Measurements from ENCODE around the gene SLC7A9. TPM values are rescaled to one million over a fixed set of nuclear protein-coding genes. Genes with fewer than 3 reads are reported as not detected.
"Not testable (repeated sequence)": the region's sequence is repeated elsewhere in the genome, so short reads cannot be mapped to it uniquely, and the experiment has no call there.

Gene SLC7A9
- total RNA-seq, 1 donor from 2014 or later = not detected

DNA sequence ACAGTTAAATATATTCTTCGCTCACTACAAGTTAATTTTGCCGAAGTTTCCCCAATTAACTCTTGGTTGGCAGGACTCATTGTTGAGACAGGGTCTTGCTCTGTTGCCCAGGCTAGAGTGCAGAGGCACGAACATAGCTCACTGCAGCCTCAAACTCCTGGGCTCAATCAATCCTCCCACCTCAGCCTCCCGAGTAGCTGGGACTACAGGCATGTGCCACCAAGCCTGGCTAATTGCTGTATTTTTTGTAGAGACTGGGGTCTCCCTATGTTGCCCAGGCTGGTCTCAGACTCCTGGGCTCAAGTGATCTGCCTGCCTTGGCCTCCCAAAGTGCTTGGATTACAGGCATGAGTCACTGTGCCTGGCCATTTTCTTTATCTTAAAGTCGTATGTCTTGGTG is 15.7 kb upstream of the SLC7A9 start:
- DNase-seq (ENCODE audit: low spot score) = not testable (repeated sequence)

DNA sequence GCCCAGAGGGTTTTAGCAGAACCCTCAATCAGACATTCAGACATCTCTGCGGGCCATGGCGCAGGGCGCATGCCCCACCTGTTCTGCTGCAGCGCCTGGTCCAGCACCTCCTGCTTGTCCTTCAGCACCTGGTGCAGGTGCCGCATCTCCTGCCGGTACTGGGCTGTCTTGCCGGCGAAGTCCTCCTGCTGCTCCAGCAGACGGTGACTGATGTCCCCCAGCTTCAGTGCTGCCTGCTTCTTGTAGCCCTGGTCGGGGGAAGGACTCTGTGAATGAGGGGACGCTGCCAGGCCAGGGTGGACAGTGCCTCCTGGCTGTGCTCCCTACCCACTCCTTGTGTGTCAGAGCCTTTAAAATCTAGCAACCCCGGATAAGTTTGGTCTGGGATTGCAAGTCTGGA is 12.2 kb upstream of the SLC7A9 start:
- DNase-seq (ENCODE audit: low spot score) = no peak

DNA sequence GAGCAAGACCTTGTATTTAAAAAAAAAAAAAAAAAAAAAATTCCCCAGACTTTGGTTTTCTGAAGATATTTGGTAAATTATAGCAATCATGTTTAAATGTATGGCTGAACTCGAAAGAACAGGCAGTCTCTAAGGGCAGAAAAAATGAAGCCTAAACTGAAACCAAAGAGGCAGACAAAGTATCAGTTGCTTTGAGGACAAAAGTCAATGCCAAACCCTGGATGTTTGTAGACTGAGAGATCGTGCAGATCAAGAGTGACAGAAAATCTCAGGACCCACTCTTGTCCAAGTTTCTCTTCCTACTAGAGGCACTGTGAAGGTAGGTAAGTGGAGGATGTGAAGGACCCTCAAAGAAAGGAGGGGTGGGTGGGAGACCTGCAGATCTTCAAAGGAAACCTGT is 11.1 kb upstream of the SLC7A9 start:
- DNase-seq (ENCODE audit: low spot score) = no peak

DNA sequence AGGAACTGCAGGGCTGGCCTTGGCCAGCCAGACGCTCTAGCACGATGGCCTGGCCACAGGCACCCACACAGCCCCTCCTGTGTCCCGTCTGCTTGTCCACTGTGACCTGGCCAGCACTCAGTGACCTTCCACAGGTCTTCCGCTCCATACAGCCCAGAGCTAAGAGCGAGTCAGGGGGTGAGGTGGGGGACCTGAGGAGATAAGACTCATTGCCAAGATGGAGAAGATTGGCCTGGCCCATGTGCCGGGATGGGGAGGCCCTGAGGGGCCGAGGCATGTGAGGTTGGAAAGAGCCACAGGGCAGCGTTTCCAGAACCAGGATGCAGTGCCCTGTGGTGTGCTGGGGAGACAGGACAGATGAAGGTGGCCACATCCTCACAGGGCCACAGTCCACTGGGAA is 10.2 kb upstream of the SLC7A9 start:
- DNase-seq (ENCODE audit: low spot score) = no peak

DNA sequence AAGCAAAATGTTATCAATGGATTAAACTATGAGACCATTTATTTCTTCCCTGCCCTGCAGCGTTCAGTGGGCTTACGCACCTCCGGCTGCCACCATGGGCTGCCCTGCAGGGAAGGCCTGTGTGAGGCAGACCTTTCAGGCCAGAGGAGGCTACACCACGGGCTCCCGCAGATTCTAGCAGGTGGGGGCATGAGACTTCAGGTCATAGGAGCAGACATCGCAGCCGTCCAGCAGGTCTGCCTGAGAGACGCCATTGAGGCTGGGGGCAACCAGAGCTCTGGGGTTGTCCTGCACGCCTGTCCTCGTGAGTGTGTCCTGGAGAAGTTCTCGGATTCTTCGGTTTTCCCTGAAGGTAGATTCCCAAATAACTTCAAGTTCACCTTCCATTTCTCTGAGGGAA is 9.4 kb upstream of the SLC7A9 start:
- DNase-seq (ENCODE audit: low spot score) = no peak

DNA sequence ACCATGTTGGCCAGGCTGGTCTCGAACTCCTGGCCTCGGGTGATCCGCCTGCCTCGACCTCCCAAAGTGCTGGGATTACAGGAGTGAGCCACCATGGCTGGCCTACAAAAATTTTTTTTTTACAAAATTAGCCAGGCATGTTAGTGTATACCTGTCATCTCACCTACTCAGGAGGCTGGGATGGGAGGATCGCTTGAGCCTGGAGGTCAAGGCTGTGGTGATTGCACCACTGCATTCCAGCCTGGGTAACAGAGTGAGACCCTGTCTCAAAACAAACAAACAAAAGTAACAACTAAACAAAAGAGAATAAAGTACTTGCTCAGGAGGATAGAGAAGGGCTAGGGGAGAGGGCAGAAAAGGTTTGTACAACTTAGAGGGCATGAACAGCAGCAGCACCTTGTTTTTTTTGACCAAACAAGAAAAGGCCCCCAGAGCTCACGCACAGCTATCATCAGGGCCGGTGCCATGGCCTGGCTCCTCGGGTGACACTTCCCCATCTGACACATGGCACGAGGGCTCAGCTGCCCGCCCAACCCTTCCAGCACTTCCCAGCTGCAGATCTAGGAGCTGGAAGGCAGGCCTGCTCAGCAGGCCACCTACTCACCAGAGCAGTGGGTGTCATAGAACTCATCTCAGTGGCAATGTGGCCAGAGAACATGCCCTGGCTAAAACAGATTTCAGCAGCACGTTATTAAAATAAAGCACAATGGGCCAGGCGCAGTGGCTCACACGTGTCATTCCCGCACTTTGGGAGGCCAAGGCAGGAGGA is 8.6 kb upstream of the SLC7A9 start:
- DNase-seq (ENCODE audit: low spot score) = no peak

DNA sequence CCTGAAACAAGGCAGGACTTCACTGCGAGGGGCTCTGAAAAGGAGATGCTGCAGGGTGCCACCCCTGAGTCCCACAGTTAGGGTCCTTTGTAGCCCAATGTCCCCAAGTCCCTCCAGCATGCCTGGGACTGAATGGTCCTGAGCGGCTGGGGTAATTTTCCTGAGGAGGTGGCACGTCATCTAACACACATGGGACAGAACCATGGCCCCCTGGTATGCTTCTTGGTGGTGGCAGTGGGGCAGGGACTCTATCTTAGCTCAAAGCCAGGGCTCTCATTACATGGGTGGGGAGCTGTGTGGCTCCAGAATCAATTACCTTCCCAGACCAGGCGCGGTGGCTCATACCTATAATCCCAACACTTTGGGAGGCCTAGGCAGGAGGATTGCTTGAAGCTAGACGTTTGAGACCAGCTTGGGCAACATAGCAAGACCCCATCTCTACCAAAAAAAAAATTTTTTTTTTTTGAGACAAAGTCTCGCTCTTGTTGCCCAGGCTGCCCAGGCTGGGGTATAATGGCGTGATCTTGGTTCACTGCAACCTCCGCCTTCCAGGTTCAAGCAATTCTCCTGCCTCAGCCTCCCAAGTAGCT is 7.9 kb upstream of the SLC7A9 start:
- no peak for DNase-seq (ENCODE audit: low spot score)

DNA sequence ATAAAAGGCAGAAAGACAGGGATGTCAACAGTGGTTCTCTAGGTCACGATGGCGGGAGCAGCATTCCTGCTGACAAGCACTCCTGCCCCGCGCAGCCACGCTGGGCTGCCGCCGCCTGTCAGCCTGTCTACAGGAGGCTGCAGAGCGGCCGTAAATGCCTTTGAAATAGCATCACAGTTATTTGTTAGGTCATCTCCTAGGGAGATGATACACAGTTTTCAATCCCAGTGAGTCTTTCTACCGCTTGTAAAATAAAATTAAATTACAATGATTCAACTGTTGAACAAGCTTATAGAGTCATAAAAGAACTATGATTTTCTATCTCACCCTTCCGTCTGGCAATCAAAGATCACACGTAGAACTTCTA is 7.3 kb upstream of the SLC7A9 start:
- DNase-seq (ENCODE audit: low spot score) = peak; percentile 69

DNA sequence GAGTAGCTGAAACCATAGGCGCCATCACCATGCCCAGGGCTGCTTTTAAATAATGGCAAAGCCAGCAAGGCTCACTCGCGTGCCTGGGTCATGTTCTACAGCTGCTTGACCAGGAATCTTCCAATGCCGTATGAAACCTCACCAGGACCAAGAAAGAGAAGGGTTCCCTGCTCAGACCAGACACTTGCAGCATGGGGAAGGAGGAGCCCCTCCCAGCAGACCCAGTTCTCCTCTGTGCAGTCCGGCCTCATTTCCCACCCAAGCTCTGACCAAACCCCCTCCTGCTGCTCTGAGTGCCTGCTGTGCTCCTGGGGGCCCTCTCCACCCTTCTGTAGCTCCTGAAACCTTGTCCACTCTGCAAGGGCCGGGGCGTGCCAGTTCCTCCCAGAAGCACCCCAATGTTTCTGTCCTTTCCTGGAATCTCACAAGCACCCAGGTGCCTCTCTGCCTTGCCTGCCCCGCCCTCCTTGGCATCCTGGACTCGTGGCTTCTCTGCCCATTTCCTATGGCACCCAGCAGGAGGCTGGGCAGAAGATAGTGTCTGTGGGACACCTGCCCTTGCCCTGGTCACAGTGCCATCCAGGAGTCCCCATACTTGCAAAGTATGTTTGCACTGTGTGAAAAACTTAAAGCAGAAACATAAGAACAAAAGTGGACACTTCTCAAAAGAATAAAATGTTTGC is 6.8 kb upstream of the SLC7A9 start:
- no peak for DNase-seq (ENCODE audit: low spot score)

DNA sequence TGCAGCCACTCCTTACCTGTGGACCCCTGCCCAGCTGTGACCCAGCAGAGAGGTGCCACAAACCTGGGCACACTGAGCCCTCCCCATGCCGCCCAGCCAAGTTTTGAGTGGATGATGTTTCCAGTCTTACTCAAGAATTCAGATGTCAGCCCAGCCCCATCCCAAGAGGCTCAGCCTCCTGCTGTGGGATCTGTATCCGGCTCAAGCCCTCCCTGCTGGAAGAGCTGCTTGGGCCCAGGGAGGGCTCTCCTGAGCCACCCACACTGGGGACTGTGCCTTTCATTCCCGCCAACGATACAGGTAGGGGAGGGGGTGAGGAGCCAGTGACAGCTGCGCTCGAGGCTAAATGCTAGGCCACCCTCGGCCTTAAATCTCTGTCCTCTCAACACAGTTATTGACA is 5.9 kb upstream of the SLC7A9 start:
- no peak for DNase-seq (ENCODE audit: low spot score)

DNA sequence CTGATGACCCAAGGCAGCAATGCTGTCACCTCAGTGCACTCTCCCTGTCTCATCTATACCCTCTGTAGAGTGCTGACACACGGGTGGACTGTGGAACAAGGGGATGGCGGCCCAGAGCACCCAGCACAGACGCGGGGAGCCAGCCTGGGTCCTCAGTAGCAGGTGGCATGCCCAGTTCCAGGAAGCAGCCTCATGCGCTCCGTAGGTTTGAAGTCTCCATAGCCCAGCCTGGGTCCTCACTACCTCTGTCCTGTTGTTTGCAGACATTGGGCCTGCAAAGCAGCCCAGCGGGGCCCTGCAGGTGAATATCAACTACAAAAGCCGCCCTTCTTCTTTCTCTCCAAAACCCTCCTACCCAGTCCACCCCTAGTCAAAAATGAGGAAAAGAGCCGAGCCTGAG is 5.0 kb upstream of the SLC7A9 start:
- no peak for DNase-seq (ENCODE audit: low spot score)

DNA sequence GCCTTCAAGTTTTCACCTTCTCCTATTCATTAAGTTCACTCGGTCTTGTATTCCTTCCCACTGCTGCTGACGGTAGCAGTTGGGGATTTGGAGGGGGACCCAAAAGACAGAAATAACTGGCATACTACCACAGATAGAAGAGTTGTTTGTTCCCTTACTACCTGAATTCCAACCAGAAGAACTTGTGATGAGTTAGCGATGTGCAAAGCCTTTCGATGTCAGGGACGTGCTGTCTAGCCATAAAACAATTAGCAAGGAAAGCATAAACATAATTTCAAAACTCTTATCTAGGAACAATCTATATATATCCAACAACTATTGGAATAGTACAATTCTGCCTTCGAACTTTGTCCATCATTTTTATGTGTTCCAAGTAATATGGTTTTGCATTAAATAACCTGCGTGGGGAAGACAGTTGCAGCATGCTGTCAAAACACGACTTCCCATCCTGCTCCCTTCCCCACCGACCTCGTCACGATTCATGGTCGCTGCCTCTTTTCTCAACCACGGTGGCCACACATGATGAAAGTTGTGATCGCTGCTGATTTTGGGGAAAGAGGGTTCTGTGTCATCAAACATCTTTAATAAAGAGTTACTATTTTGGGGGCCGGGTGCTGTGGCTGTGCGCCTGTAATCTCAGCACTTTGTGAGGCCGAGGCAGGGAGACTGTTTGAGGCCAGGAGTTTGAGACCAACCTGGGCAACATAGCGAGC is 3.8 kb upstream of the SLC7A9 start:
- no peak for DNase-seq (ENCODE audit: low spot score)

DNA sequence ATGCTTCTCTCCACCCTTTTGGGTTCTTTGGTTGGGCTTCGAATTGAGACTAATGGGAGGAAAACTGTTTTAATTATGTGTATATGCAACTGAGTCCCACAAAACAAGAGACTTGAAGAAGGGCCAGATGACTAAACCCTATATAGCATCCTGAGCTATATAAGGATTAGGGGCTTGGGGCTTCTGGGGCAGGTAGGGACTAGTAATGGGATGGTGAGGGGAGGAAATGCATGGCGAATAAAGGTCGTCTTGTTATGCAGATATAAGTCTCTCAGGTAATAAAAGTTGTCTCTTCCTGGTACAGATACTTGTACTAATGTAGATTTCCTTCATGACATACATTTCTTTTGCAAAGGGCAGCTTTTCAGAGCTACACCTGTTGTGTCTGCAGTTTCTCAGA is 2.8 kb upstream of the SLC7A9 start:
- DNase-seq (ENCODE audit: low spot score) = no peak

DNA sequence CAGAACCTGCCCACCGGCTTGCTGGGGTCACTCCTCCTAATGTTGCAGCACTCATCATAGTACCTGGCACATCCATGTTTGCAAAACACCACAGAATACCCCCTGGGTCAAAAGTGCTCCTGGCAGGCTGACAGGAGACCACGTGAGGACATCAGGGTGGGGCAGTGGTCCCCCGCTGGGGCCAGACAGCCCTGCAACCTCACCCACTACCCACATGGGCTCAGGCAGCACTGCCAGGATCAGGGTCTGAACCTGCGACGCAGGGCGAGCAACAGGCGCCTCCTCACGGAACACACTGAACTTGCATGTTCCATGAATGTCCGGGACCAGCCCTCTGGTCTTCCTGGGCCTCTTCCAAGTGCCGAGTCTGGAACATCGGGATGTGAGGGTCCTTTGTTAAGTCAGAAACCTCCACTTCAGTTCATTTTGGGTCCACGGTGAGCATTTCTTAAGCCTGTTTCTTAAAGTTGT is 1.4 kb upstream of the SLC7A9 start:
- no peak for DNase-seq (ENCODE audit: low spot score)

DNA sequence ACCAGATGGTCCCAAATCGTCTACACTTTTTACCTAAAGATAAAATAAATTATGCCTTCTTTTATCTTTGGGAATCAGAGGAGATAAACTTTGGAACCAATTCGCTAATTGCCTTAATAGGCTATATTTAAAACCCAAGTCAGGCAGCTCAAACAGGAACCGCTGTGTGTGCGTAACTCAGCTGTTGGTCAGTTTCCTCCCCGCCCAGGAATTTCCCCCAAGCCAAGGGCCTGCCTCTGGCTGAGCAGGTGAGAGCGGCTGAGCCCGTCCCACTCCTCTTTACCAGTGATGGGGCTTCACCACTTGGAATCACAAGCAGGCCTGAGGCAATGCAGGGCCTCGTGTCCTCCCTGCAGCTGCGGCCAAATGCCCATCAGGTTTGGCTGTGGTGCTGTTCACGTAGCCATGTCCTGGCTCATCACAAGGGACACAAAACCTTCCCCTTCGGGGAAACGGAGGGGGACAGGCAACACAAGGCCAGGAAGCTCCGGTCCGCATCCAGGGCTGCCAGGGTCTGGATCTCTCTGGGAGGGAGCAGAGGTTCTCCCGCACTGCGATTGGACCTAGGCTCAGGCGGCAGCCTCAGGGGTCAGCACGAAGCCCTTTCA is 503 bp upstream of the SLC7A9 start:
- no peak for DNase-seq (ENCODE audit: low spot score)

DNA sequence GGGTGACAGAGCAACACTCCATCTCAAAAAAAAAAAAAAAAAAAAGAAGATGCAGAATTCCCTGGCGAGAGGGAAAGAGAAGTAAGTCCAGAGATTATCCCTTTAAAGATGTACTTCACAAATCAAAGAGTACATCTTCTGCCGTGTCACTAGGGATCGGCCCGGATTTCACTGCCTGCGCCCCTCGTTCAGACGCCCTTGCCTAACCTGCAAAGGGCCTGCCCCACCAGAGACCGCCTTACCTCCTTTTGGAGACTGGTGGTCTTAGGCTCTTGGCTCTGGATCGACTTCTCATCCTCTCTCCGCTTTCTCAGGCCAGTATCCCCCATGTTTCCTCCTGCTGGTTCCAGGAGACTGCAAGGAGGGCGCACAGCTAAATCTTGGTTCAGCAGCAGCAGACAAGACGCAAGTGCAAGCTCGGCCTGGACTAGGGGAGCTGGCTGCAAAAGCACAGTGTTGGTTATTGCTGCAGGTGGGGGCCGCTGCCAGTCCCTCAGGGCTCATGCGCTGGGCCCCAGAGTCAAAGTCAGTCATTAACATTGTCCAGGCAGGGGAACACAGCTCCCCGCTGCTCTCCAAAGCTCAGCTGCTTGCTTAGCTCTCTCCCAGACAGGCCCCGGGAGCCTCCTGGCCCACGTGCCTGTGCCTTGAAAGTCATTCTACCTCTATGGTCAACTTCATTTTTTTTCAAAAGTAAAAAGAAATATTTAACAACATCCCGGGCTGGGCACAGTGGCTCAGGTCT is 1.2 kb downstream of the SLC7A9 start:
- no peak for DNase-seq (ENCODE audit: low spot score)

DNA sequence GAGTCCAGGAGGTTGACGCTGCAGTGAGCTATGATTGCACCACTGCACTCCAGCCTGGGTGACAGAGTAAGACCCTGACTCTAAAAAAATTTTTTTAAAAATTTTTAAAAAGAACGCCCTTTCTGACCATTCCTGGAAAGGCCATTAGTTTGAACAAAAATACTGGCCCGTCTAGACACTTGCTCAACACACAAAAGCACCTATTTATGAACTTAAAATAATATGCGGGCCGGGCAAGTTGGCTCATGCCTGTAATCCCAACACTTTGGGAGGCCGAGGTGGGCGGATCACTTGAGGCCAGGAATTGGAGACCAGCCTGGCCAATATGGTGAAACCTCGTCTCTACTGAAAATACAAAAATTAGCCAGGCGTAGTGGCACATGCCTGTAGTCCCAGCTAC is 2.1 kb downstream of the SLC7A9 start:
- DNase-seq (ENCODE audit: low spot score) = not testable (repeated sequence)

DNA sequence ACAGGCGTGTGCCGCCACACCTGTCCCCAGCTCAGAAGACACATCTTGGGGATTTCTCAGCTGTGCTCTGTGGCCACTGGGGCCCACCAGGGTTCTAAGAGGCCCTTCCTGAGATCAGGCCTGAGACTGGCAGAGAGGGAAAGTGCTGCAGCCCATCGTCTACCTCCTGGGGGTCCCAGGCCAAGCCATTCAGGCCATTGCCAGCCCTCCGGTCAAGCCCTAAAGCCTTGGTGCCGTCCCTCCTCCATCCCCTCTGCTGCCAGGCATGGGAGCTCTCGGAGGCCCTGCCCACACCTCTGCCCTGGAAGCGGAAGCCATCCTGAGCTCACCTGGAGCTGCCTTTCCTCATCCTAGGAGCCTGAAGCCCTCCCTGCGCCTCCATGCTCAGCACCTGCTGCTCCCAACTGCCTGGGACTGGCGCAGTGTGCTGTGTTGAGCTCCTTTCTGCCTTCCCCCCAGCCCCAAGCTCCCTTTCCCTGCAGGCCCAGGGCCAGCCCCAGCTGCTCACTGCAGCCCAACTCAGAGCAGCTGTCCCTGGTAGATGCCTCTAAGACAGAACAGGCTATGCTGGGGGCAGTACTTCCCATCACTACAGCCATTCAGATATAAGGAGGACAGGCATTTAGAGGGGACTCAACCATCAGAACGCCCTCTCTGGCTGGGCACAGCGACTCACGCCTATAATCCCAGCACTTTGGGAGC is 2.9 kb downstream of the SLC7A9 start:
- no peak for DNase-seq (ENCODE audit: low spot score)

DNA sequence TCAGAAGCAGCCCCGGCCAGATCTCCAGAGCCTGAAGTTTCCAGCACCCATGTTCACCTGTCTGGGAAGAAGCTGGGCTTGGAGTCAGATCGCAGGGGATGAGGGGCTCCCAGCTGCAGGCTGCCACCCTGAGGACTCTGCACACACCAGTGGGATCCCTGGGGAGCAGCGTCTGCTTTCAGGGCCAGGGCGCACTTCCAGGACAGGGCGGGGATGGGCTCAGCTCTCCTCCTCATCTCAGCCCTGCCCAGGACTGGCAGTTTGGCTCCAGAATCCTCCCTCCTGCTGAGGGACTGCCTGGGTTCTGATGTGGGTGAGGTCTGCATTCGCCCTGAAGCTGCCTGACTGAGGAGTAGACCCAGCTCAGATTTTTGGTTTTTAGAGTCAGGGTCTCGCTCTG is 3.5 kb downstream of the SLC7A9 start:
- no peak for DNase-seq (ENCODE audit: low spot score)

DNA sequence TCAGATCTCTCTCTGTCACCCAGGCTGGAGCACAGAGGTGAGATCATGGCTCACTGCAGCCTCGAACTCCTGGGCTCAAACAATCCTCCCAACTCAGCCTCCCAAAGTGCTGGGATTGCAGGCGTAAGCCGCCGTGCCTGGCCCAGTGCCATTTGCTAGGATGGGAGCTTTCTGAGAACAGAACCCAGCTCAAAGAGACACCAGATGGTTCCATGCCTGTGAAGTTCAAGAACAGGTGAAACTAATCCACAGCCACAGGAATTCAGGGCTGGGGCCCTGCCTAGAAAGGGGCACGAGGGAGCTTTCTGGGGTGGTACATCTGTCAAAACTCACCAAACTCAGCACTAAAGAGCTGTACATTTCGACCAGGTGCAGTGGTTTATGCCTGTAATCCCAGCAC is 4.2 kb downstream of the SLC7A9 start:
- no peak for DNase-seq (ENCODE audit: low spot score)

Measured in umbilical cord (tissue), 2 donors.